H1 (cell line): Measurements from ENCODE around the gene GLRA1.

Source experiments
- ATF2 ChIP-seq: IDR thresholded peaks from 2 replicates; pipeline ENCODE4 v1.6.1; 2012; ENCODE audit warnings: low read length, inconsistent platforms
- BRCA1 ChIP-seq: IDR thresholded peaks from 2 replicates; pipeline ENCODE4 v1.6.1; 2012; ENCODE audit warnings: low read depth, low read length, improper control_type of control experiment
- EP300 ChIP-seq, 2 experiments: IDR thresholded peaks; 1 replicate in 1 of 2; 2 replicates in 1 of 2; pipeline ENCODE4 v1.6.1; 2011 to 2012; ENCODE audit warnings: low read depth in 2 of 2, low read length in 2 of 2, mild to moderate bottlenecking in 2 of 2, borderline replicate concordance in 1 of 2, inconsistent platforms in 1 of 2, moderate library complexity in 1 of 2
- POU5F1 ChIP-seq: IDR thresholded peaks from 2 replicates; pipeline ENCODE4 v1.6.1; 2011; ENCODE audit warnings: low read depth, mild to moderate bottlenecking, low read length, moderate library complexity
- RFX5 ChIP-seq: IDR thresholded peaks from 2 replicates; pipeline ENCODE4 v1.6.1; 2011; ENCODE audit warnings: low read depth, low read length, improper control_type of control experiment, borderline replicate concordance
- RNF2 ChIP-seq: fragments of 200-900, 300-1000 bp; sonication (generic); IDR thresholded peaks from 2 replicates; pipeline ENCODE4 v1.7.1; 2016; ENCODE audit warnings: borderline replicate concordance, low read depth, mild to moderate bottlenecking, antibody characterized with exemption, low read length; ENCODE audit not compliant: poor library complexity, severe bottlenecking; ENCODE audit errors: missing control alignments
- SP1 ChIP-seq: IDR thresholded peaks from 2 replicates; pipeline ENCODE4 v1.6.1; 2011; ENCODE audit warnings: low read depth, low read length
- SUZ12 ChIP-seq: fragments of 200-600 bp; sonication (generic); IDR thresholded peaks from 2 replicates; pipeline ENCODE4 v1.6.1; 2012; ENCODE audit warnings: mild to moderate bottlenecking, inconsistent platforms, low read length, moderate library complexity, mixed read lengths
- TAF1 ChIP-seq: IDR thresholded peaks from 2 replicates; pipeline ENCODE4 v1.6.1; 2011; ENCODE audit warnings: mild to moderate bottlenecking, low read depth, low read length
- TCF12 ChIP-seq: IDR thresholded peaks from 2 replicates; pipeline ENCODE4 v1.6.1; 2011; ENCODE audit warnings: low read depth, mild to moderate bottlenecking, low read length
- USF2 ChIP-seq: IDR thresholded peaks from 2 replicates; pipeline ENCODE4 v1.6.1; 2011; ENCODE audit warnings: low read length, improper control_type of control experiment
- TF ChIP-seq, protein P1 (sequence below), 3 experiments: IDR thresholded peaks; 1 replicate in 2 of 3; 2 replicates in 1 of 3; pipeline versions ENCODE4 v1.5.1 to v1.6.1; 2011; ENCODE audit warnings: low read length in 3 of 3, mild to moderate bottlenecking in 3 of 3, inconsistent platforms in 2 of 3, low read depth in 1 of 3, moderate library complexity in 1 of 3; ENCODE audit not compliant: insufficient read depth in 1 of 3; ENCODE audit errors: control extremely low read depth in 1 of 3
- TF ChIP-seq, protein P2 (sequence below): IDR thresholded peaks from 2 replicates; pipeline ENCODE4 v1.6.1; 2012; ENCODE audit warnings: inconsistent platforms

GRCh38 chr5:151909628-151910027 is 15.0 kb downstream of the GLRA1 start:
- TF ChIP-seq BRCA1 (no peak), RFX5 (no peak), ATF2 (no peak), SP1 (no peak), EP300 (IDR thresholded peaks at IDR 0.05; ENCODE audit: borderline replicate concordance in 1 of 2, low read depth in 2 of 2, low read length in 2 of 2) (no peak), USF2 (no peak), TAF1 (no peak), POU5F1 (no peak), SUZ12 (no peak), TCF12 (no peak), RNF2 (no peak)
- TF ChIP-seq, protein P1, sequence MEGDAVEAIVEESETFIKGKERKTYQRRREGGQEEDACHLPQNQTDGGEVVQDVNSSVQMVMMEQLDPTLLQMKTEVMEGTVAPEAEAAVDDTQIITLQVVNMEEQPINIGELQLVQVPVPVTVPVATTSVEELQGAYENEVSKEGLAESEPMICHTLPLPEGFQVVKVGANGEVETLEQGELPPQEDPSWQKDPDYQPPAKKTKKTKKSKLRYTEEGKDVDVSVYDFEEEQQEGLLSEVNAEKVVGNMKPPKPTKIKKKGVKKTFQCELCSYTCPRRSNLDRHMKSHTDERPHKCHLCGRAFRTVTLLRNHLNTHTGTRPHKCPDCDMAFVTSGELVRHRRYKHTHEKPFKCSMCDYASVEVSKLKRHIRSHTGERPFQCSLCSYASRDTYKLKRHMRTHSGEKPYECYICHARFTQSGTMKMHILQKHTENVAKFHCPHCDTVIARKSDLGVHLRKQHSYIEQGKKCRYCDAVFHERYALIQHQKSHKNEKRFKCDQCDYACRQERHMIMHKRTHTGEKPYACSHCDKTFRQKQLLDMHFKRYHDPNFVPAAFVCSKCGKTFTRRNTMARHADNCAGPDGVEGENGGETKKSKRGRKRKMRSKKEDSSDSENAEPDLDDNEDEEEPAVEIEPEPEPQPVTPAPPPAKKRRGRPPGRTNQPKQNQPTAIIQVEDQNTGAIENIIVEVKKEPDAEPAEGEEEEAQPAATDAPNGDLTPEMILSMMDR (IDR thresholded peaks at IDR 0.05; ENCODE audit: control extremely low read depth in 1 of 3, insufficient read depth in 1 of 3, low read depth in 1 of 3, low read length in 3 of 3), result no peak
- TF ChIP-seq, protein P2, sequence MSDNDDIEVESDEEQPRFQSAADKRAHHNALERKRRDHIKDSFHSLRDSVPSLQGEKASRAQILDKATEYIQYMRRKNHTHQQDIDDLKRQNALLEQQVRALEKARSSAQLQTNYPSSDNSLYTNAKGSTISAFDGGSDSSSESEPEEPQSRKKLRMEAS, result no peak
